ENCODE data around the gene LCN10. TPM values are rescaled to one million over a fixed set of nuclear protein-coding genes. Genes with fewer than 3 reads are reported as not detected.
"Not testable (repeated sequence)": the region's sequence is repeated elsewhere in the genome, so short reads cannot be mapped to it uniquely, and the experiment has no call there.

Gene LCN10
- total RNA-seq, 1 experiment from 2014 or later, result 1.5 TPM

DNA sequence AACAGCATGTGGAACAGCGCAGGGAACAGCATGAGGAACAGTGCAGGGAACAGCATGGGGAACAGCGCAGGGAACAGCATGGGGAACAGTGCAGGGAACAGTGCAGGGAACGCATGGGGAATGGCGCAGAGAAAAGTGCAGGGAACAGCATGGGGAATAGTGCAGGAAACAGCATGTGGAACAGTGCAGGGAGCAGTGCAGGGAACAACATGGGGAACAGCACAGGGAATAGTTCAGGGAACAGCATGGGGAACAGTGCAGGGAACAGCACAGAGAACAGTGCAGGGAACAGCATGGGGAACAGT is 13.3 kb upstream of the LCN10 start:
- peaks cover 20 to 22% of the 10 kb centered on the region in 2 experiments for H3K9me3 Mint-ChIP-seq
- WGBS (ENCODE audit: extremely low coverage, insufficient read length, low lambda C conversion rate), result no CpG with 5 or more reads among the region's 4 CpGs
- H3K27me3 ChIP-seq (ENCODE audit: insufficient read depth, low read length), result no peaks in the 10 kb centered on the region
- no peak overlapping the region for H3K4me2 ChIP-seq (ENCODE audit: insufficient read depth, insufficient read length, low read length)
- H2AFZ ChIP-seq (ENCODE audit: low read length), result no peak overlapping the region
- H3K9ac ChIP-seq (ENCODE audit: extremely low read depth, insufficient read length, low read length), result no peak overlapping the region
- no peak overlapping the region for H3K4ac ChIP-seq (ENCODE audit: low read depth, low read length)
- H3K4me3 Mint-ChIP-seq, result no peak overlapping the region
- H3K27me3 Mint-ChIP-seq (ENCODE audit: low read depth), result peaks cover 15% of the 10 kb centered on the region
- no peak overlapping the region for H2BK12ac ChIP-seq (ENCODE audit: insufficient read length, low read depth, low read length)
- H3K14ac ChIP-seq (ENCODE audit: insufficient read depth, low read length), result no peak overlapping the region
- H3T11ph ChIP-seq (ENCODE audit: low read length), result no peak overlapping the region
- H3K79me1 ChIP-seq (ENCODE audit: insufficient read depth, low read depth, low read length, poor library complexity, severe bottlenecking), result no peaks in the 10 kb centered on the region
- no peak overlapping the region for H4K91ac ChIP-seq (ENCODE audit: insufficient read length, low read depth, low read length)
- H2BK5ac ChIP-seq (ENCODE audit: insufficient read length, low read length), result no peak overlapping the region
- H2BK15ac ChIP-seq (ENCODE audit: low read depth, low read length), result no peak overlapping the region
- no peak overlapping the region for H3K27ac Mint-ChIP-seq
- peaks cover 8 to 12% of the 10 kb centered on the region in 2 experiments; a peak in 3 of 4 replicates for H3K4me1 Mint-ChIP-seq
- DNase-seq, result no peak
- no peak overlapping the region for H3K56ac ChIP-seq (ENCODE audit: insufficient read length, low read depth, low read length)
- H3K27ac ChIP-seq (ENCODE audit: insufficient read length, low read depth, low read length), result no peak overlapping the region
- H3K79me2 ChIP-seq (ENCODE audit: insufficient read depth, low read length), result no peaks in the 10 kb centered on the region
- H4K8ac ChIP-seq (replicated peaks; ENCODE audit: insufficient read length, low read depth, low read length), result no peak overlapping the region
- H3K4me1 ChIP-seq (ENCODE audit: insufficient read depth, low read length), result no peaks in the 10 kb centered on the region
- H4K5ac ChIP-seq (ENCODE audit: insufficient read length, low read depth, low read length), result no peak overlapping the region
- TF ChIP-seq, protein P1, sequence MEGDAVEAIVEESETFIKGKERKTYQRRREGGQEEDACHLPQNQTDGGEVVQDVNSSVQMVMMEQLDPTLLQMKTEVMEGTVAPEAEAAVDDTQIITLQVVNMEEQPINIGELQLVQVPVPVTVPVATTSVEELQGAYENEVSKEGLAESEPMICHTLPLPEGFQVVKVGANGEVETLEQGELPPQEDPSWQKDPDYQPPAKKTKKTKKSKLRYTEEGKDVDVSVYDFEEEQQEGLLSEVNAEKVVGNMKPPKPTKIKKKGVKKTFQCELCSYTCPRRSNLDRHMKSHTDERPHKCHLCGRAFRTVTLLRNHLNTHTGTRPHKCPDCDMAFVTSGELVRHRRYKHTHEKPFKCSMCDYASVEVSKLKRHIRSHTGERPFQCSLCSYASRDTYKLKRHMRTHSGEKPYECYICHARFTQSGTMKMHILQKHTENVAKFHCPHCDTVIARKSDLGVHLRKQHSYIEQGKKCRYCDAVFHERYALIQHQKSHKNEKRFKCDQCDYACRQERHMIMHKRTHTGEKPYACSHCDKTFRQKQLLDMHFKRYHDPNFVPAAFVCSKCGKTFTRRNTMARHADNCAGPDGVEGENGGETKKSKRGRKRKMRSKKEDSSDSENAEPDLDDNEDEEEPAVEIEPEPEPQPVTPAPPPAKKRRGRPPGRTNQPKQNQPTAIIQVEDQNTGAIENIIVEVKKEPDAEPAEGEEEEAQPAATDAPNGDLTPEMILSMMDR (conservative IDR thresholded peaks at IDR 0.05), result no peak
- H3K9me3 ChIP-seq (ENCODE audit: control insufficient read depth, low read depth, low read length), result no peaks in the 10 kb centered on the region
- H3K23me2 ChIP-seq (ENCODE audit: insufficient read length, low read depth, low read length, poor library complexity, severe bottlenecking), result no peaks in the 10 kb centered on the region
- H2BK120ac ChIP-seq (ENCODE audit: low read depth, low read length, poor library complexity, severe bottlenecking), result no peak overlapping the region
- no peak overlapping the region for H3K23ac ChIP-seq (ENCODE audit: insufficient read length, low read depth, low read length)
- no peaks in the 10 kb centered on the region for H4K20me1 ChIP-seq (ENCODE audit: control insufficient read depth, insufficient read depth, insufficient read length)
- H3K36me3 Mint-ChIP-seq (ENCODE audit: insufficient read depth in 1 of 3, low read depth in 3 of 3), result peaks cover 2 to 15% (median 2%) of the 10 kb centered on the region in 3 experiments; a peak in 6 of 7 replicates
- no peak overlapping the region for H2AK5ac ChIP-seq (ENCODE audit: insufficient read length, low read length)
- no peak overlapping the region for H2BK20ac ChIP-seq (ENCODE audit: low read depth, low read length, poor library complexity, severe bottlenecking)
- H3K18ac ChIP-seq (ENCODE audit: insufficient read length, low read depth, low read length), result no peak overlapping the region

DNA sequence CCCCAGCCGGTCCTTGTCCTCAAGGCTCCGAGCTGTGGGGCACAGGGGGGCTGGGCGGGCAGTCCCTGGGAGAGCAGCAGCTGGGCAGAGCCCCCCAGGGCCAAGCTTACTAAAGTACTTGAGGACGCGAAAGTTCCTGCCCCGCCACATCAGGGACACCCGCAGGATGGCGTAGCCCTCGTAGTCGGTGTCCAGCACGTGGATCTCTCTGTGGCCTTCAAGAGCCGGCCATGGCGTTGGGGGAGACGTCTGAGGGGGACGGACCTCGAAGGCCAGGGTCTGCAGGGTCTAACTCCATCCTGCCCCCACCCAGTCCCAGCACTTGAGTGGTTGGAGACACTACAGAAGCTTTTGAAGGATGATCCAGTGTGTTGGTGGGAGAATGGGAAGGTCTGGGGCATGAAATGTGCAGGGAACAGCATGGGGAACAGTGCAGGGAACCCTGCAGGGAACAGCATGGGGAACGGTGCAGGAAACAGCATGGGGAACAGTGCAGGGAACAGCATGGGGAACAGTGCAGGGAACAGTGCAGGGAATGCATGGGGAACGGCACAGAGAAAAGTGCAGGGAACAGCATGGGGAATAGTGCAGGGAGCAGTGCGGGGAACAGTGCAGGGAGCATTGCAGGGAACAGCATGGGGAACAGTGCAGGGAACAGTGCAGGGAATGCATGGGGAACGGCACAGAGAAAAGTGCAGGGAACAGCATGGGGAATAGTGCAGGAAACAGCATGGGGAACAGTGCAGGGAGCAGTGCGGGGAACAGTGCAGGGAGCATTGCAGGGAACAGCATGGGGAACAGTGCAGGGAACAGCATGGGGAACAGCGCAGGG is 12.8 kb upstream of the LCN10 start:
- H3K4me2 ChIP-seq (ENCODE audit: insufficient read depth, insufficient read length, low read length); H3K56ac ChIP-seq (ENCODE audit: insufficient read length, low read depth, low read length); H3K27me3 ChIP-seq (ENCODE audit: insufficient read depth, low read length); H4K91ac ChIP-seq (ENCODE audit: insufficient read length, low read depth, low read length); H3K4me1 Mint-ChIP-seq; H2BK20ac ChIP-seq (ENCODE audit: low read depth, low read length, poor library complexity, severe bottlenecking); H3T11ph ChIP-seq (ENCODE audit: low read length); H2BK5ac ChIP-seq (ENCODE audit: insufficient read length, low read length); H3K27ac ChIP-seq (ENCODE audit: insufficient read length, low read depth, low read length); H2BK120ac ChIP-seq (ENCODE audit: low read depth, low read length, poor library complexity, severe bottlenecking); DNase-seq; H3K27ac Mint-ChIP-seq; H3K9ac ChIP-seq (ENCODE audit: extremely low read depth, insufficient read length, low read length); H3K23ac ChIP-seq (ENCODE audit: insufficient read length, low read depth, low read length); H4K8ac ChIP-seq (replicated peaks; ENCODE audit: insufficient read length, low read depth, low read length); H3K18ac ChIP-seq (ENCODE audit: insufficient read length, low read depth, low read length); H3K14ac ChIP-seq (ENCODE audit: insufficient read depth, low read length); H3K4me1 ChIP-seq (ENCODE audit: insufficient read depth, low read length); H4K5ac ChIP-seq (ENCODE audit: insufficient read length, low read depth, low read length); H3K4me3 Mint-ChIP-seq; H4K20me1 ChIP-seq (ENCODE audit: control insufficient read depth, insufficient read depth, insufficient read length); H3K79me2 ChIP-seq (ENCODE audit: insufficient read depth, low read length); H2BK15ac ChIP-seq (ENCODE audit: low read depth, low read length); H2AFZ ChIP-seq (ENCODE audit: low read length); H2BK12ac ChIP-seq (ENCODE audit: insufficient read length, low read depth, low read length); H3K79me1 ChIP-seq (ENCODE audit: insufficient read depth, low read depth, low read length, poor library complexity, severe bottlenecking); H3K4ac ChIP-seq (ENCODE audit: low read depth, low read length); H3K23me2 ChIP-seq (ENCODE audit: insufficient read length, low read depth, low read length, poor library complexity, severe bottlenecking); H2AK5ac ChIP-seq (ENCODE audit: insufficient read length, low read length); H3K9me3 ChIP-seq (ENCODE audit: control insufficient read depth, low read depth, low read length): not testable (repeated sequence)
- H3K9me3 Mint-ChIP-seq, result peaks cover 20 to 22% of the 10 kb centered on the region in 2 experiments
- no CpG with 5 or more reads among the region's 22 CpGs for WGBS (ENCODE audit: extremely low coverage, insufficient read length, low lambda C conversion rate)
- H3K36me3 Mint-ChIP-seq (ENCODE audit: insufficient read depth in 1 of 3, low read depth in 3 of 3), result peaks cover 2 to 15% (median 2%) of the 10 kb centered on the region in 3 experiments; a peak in 6 of 7 replicates
- H3K27me3 Mint-ChIP-seq (ENCODE audit: low read depth), result peaks cover 17% of the 10 kb centered on the region
